HEK293 (cell line): ENCODE results near the gene C6orf141.

Experiments used
- GLIS1 ChIP-seq: fragments of 450-650 bp; formaldehyde crosslinking; IDR thresholded peaks from 2 replicates; pipeline ENCODE4 v1.5.1; 2016; ENCODE audit warnings: missing biosample characterization, missing genetic modification characterization
- HIC1 ChIP-seq: fragments of 450-650 bp; formaldehyde crosslinking; IDR thresholded peaks from 2 replicates; pipeline ENCODE4 v1.5.1; 2016; ENCODE audit warnings: missing biosample characterization, missing genetic modification characterization
- PRDM1 ChIP-seq: fragments of 450-650 bp; formaldehyde crosslinking; IDR thresholded peaks from 2 replicates; pipeline ENCODE4; 2016; ENCODE audit warnings: missing biosample characterization, missing genetic modification characterization
- PRDM10 ChIP-seq: fragments of 450-650 bp; formaldehyde crosslinking; IDR thresholded peaks from 2 replicates; pipeline ENCODE4 v1.5.1; 2016; ENCODE audit warnings: missing biosample characterization, missing genetic modification characterization
- SP3 ChIP-seq: fragments of 450-650 bp; formaldehyde crosslinking; IDR thresholded peaks from 2 replicates; pipeline ENCODE4 v1.5.1; 2016; ENCODE audit warnings: missing biosample characterization, missing genetic modification characterization
- SP7 ChIP-seq: fragments of 450-650 bp; formaldehyde crosslinking; IDR thresholded peaks from 2 replicates; pipeline ENCODE4 v1.5.1; 2016; ENCODE audit warnings: missing biosample characterization, missing genetic modification characterization
- YY1 ChIP-seq: fragments of 450-650 bp; formaldehyde crosslinking; IDR thresholded peaks from 2 replicates; pipeline ENCODE4 v1.5.1; 2018; ENCODE audit warnings: missing biosample characterization, missing genetic modification characterization
- ZBTB49 ChIP-seq: fragments of 450-650 bp; formaldehyde crosslinking; IDR thresholded peaks from 2 replicates; pipeline ENCODE4 v1.5.1; 2016; ENCODE audit warnings: missing biosample characterization, missing genetic modification characterization, low read depth
- ZBTB8A ChIP-seq: fragments of 450-650 bp; formaldehyde crosslinking; IDR thresholded peaks from 2 replicates; pipeline ENCODE4 v1.5.1; 2016; ENCODE audit warnings: missing biosample characterization, missing genetic modification characterization
- ZFP37 ChIP-seq: fragments of 450-650 bp; formaldehyde crosslinking; IDR thresholded peaks from 2 replicates; pipeline ENCODE4 v1.5.1; 2016; ENCODE audit warnings: missing biosample characterization, missing genetic modification characterization
- ZNF112 ChIP-seq: fragments of 450-650 bp; formaldehyde crosslinking; IDR thresholded peaks from 2 replicates; pipeline ENCODE4 v1.5.0; 2017; ENCODE audit warnings: missing biosample characterization, missing genetic modification characterization
- ZNF155 ChIP-seq: fragments of 450-650 bp; formaldehyde crosslinking; IDR thresholded peaks from 2 replicates; pipeline ENCODE4 v1.5.1; 2016; ENCODE audit warnings: missing biosample characterization, missing genetic modification characterization
- ZNF239 ChIP-seq: fragments of 450-650 bp; formaldehyde crosslinking; IDR thresholded peaks from 2 replicates; pipeline ENCODE4 v1.5.1; 2016; ENCODE audit warnings: missing biosample characterization, missing genetic modification characterization
- ZNF48 ChIP-seq: fragments of 450-650 bp; formaldehyde crosslinking; IDR thresholded peaks from 2 replicates; pipeline ENCODE4 v1.5.1; 2016; ENCODE audit warnings: missing biosample characterization, missing genetic modification characterization
- ZNF529 ChIP-seq: fragments of 450-650 bp; formaldehyde crosslinking; IDR thresholded peaks from 2 replicates; pipeline ENCODE4 v1.5.1; 2017; ENCODE audit warnings: missing genetic modification characterization, missing biosample characterization; ENCODE audit not compliant: insufficient replicate concordance
- ZNF624 ChIP-seq: fragments of 450-650 bp; formaldehyde crosslinking; IDR thresholded peaks from 2 replicates; pipeline ENCODE4 v1.5.1; 2017; ENCODE audit warnings: missing biosample characterization, missing genetic modification characterization
- ZNF629 ChIP-seq: fragments of 450-650 bp; formaldehyde crosslinking; IDR thresholded peaks from 2 replicates; pipeline ENCODE4 v1.5.1; 2017; ENCODE audit warnings: missing biosample characterization, missing genetic modification characterization
- ZNF658 ChIP-seq: fragments of 450-650 bp; formaldehyde crosslinking; IDR thresholded peaks from 2 replicates; pipeline ENCODE4; 2016; ENCODE audit warnings: missing biosample characterization, missing genetic modification characterization
- ZNF664 ChIP-seq: fragments of 450-650 bp; formaldehyde crosslinking; IDR thresholded peaks from 2 replicates; pipeline ENCODE4 v1.5.1; 2016; ENCODE audit warnings: missing biosample characterization, missing genetic modification characterization
- ZNF707 ChIP-seq: fragments of 450-650 bp; formaldehyde crosslinking; IDR thresholded peaks from 2 replicates; pipeline ENCODE4 v1.5.1; 2016; ENCODE audit warnings: missing biosample characterization, missing genetic modification characterization
- ZNF791 ChIP-seq: fragments of 450-650 bp; formaldehyde crosslinking; IDR thresholded peaks from 2 replicates; pipeline ENCODE4 v1.5.1; 2016; ENCODE audit warnings: missing biosample characterization, missing genetic modification characterization
- ZNF830 ChIP-seq: fragments of 450-650 bp; IDR thresholded peaks from 2 replicates; pipeline ENCODE4 v1.5.0; 2018; ENCODE audit warnings: missing biosample characterization, missing genetic modification characterization, low read depth, mild to moderate bottlenecking, moderate library complexity
- ZNF843 ChIP-seq: fragments of 450-650 bp; formaldehyde crosslinking; IDR thresholded peaks from 2 replicates; pipeline ENCODE4 v1.5.1; 2016; ENCODE audit warnings: missing biosample characterization, missing genetic modification characterization
- ZSCAN16 ChIP-seq: fragments of 450-650 bp; formaldehyde crosslinking; IDR thresholded peaks from 2 replicates; pipeline ENCODE4 v1.5.1; 2016; ENCODE audit warnings: missing biosample characterization, missing genetic modification characterization
- ZSCAN23 ChIP-seq: fragments of 450-650 bp; formaldehyde crosslinking; IDR thresholded peaks from 2 replicates; pipeline ENCODE4 v1.5.1; 2016; ENCODE audit warnings: missing biosample characterization, missing genetic modification characterization
- TF ChIP-seq, protein P1 (sequence below): fragments of 450-650 bp; IDR thresholded peaks from 2 replicates; pipeline ENCODE4 v1.5.1; 2018; ENCODE audit warnings: missing biosample characterization, mild to moderate bottlenecking, missing genetic modification characterization
- TF ChIP-seq, protein P2 (sequence below): fragments of 450-650 bp; formaldehyde crosslinking; IDR thresholded peaks from 2 replicates; pipeline ENCODE4; 2016; ENCODE audit warnings: missing biosample characterization, missing genetic modification characterization
- TF ChIP-seq, protein P3 (sequence below): fragments of 450-650 bp; formaldehyde crosslinking; IDR thresholded peaks from 2 replicates; pipeline ENCODE4 v1.5.1; 2016; ENCODE audit warnings: missing biosample characterization, missing genetic modification characterization

The C6orf141 gene

GRCh38 chr6:49551078-49551865 is 804 bp downstream of the C6orf141 start (continued):
- TF ChIP-seq ZNF843 (tag by site-specific recombination) (no peak), ZNF624 (tag by site-specific recombination) (no peak), ZNF48 (tag by site-specific recombination) (no peak), ZFP37 (0 out of 2 replicates have a peak, but pooled peaks have one; percentile 12), YY1 (tag by site-specific recombination) (no peak), SP3 (no peak), ZNF658 (tag by site-specific recombination) (no peak), ZNF830 (tag by site-specific recombination) (no peak), ZNF664 (tag by site-specific recombination) (no peak), GLIS1 (tag by site-specific recombination) (no peak), ZNF791 (tag by site-specific recombination) (no peak), SP7 (tag by site-specific recombination) (peak; percentile 87), ZNF529 (no peak), PRDM1 (tag by site-specific recombination) (peak; percentile 71; the same call in 1 of the 2 replicates), ZNF707 (no peak), ZNF239 (tag by site-specific recombination) (no peak), PRDM10 (tag by site-specific recombination) (peak; percentile 49; the same call in 1 of the 2 replicates), ZSCAN16 (tag by site-specific recombination) (no peak), ZNF629 (tag by site-specific recombination) (no peak), ZNF112 (no peak), ZSCAN23 (tag by site-specific recombination) (no peak), ZBTB8A (tag by site-specific recombination) (no peak), ZBTB49 (no peak), HIC1 (no peak), ZNF155 (tag by site-specific recombination) (no peak)
- TF ChIP-seq, protein P1, sequence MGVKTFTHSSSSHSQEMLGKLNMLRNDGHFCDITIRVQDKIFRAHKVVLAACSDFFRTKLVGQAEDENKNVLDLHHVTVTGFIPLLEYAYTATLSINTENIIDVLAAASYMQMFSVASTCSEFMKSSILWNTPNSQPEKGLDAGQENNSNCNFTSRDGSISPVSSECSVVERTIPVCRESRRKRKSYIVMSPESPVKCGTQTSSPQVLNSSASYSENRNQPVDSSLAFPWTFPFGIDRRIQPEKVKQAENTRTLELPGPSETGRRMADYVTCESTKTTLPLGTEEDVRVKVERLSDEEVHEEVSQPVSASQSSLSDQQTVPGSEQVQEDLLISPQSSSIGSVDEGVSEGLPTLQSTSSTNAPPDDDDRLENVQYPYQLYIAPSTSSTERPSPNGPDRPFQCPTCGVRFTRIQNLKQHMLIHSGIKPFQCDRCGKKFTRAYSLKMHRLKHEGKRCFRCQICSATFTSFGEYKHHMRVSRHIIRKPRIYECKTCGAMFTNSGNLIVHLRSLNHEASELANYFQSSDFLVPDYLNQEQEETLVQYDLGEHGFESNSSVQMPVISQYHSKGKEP (tag by site-specific recombination), result no peak
- TF ChIP-seq, protein P2, sequence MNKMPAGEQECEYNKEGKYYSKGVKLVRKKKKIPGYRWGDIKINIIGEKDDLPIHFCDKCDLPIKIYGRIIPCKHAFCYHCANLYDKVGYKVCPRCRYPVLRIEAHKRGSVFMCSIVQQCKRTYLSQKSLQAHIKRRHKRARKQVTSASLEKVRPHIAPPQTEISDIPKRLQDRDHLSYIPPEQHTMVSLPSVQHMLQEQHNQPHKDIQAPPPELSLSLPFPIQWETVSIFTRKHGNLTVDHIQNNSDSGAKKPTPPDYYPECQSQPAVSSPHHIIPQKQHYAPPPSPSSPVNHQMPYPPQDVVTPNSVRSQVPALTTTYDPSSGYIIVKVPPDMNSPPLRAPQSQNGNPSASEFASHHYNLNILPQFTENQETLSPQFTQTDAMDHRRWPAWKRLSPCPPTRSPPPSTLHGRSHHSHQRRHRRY (tag by site-specific recombination), result no peak
- TF ChIP-seq, protein P3, sequence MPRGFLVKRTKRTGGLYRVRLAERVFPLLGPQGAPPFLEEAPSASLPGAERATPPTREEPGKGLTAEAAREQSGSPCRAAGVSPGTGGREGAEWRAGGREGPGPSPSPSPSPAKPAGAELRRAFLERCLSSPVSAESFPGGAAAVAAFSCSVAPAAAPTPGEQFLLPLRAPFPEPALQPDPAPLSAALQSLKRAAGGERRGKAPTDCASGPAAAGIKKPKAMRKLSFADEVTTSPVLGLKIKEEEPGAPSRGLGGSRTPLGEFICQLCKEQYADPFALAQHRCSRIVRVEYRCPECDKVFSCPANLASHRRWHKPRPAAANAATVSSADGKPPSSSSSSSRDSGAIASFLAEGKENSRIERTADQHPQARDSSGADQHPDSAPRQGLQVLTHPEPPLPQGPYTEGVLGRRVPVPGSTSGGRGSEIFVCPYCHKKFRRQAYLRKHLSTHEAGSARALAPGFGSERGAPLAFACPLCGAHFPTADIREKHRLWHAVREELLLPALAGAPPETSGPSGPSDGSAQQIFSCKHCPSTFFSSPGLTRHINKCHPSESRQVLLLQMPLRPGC (tag by site-specific recombination), result no peak
